GM21619 (cell line): ENCODE results near the gene PDLIM1.

Experiments
- ATAC-seq: cut with Tn5 transposase; IDR thresholded peaks from one replicate; pipeline ENCODE4 v1.9.1; 2021; ENCODE audit not compliant: unreplicated experiment

PDLIM1 gene

DNA sequence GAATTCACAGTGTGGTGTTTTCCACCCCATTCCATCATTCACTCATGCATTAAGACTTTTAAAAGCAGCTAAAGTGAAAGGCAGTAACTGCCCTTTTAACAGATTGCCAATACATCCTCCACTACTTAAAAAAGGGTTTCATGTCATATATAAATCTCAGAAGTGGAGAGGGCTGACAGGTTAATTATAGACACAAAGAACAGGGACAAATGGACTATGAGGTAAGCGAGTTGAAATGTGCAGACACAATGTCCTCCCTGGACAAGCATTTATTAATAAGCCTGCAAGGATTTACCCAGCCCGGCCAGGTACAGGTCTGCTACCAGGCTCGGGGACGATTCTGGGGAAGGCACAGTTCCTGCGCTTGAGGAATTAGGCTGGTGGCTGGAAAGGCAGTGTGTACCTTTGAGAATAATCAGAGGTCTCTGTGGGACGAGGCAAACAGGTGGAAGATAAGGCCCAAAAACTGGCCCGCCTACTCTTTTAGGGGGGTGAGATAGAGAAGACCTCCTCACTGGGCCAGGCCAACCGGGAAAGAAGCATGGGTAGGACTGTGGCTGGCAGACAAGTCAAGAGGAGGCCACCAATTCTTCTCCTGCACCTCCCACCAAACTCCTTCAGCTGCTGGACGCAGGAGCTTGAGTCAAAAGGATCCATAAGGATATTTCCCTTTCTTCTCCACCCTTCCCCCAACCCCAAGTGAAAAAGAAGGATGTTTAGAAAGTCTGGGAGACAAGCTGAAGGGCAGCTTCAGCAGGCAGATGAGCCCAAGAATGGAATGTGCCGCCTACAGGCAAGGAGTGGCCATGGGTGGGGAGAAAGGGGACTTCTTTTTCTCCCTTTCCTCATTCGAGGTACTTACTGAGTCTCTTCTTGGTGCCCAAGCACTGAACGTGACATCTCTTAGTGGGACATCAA, 1.5 kb downstream of the PDLIM1 start:
- no peak for ATAC-seq

DNA sequence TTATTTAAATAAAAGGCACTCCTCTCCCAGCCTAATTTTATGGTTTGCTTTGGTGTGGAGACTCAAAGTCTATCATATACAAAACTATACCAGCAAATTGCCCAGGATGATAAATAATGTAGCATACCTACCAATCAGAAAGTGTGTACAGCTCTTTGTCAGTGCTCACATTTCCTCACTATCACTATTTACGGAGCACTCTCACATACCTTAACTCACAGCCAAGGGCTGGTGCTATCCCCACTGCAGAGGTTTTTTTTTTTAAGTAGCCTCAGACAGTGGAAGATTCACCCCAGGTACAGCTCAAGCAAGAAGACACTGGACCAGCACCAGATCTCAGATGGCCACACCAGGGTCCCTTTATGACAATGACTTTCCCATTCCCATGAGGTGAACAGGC, 2.5 kb downstream of the PDLIM1 start:
- ATAC-seq = no peak

DNA sequence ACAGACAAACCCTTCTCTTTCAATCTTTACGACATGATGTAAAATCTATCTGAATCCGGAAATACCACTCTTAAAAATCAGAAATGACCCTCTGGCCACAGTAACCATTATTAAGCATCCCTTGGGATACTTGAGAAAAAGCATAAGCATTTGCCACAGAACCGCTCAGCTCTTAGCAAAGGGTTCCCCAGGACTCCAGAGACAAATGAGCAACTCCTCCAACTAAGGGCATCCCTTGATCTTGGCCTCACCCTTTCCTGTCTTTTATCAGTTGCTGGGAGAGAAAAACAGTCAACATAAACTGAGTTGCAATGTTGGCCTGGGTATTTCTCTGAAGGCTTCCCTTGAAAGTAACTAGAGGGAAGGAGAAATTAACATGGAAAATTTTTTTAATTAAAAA, 3.5 kb downstream of the PDLIM1 start:
- no peak for ATAC-seq

DNA sequence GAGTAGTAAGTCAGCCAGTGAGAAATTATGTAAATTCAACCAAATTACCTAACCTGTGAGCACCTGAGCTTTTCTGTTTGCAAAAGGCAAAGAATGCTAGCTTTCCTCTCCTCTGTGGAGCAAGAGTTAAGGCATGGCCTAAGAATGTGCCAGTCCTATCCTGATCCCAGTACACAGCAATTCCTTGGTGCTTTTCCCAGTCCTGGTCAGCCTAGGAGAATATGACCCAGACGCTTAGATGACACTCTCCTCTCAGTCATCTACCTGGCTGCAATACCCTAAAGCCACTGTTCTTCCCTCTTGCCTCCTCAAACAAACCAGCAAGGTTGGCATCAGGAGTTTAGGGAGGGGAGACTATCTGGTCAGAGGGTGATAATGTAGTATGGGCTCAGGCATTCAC, 4.1 kb downstream of the PDLIM1 start:
- no peak for ATAC-seq

DNA sequence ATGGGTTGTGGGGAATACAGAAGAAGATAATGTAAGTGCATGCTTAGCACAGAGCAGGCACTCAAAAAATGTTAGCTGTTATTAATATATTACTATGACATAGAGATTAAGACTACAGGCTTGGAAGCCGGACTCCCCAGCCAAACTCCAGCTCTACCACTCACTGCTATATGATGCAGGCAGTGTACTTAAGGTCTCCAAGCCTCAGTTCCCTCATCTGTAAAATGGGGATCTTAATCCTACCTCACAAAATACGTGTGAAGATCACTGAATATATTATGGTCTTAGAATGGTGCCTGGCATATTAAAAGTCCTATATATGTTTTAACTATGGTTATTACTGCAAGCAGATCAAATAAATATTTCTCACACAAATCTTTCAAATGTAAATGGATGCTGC, 5.2 kb downstream of the PDLIM1 start:
- no peak for ATAC-seq

DNA sequence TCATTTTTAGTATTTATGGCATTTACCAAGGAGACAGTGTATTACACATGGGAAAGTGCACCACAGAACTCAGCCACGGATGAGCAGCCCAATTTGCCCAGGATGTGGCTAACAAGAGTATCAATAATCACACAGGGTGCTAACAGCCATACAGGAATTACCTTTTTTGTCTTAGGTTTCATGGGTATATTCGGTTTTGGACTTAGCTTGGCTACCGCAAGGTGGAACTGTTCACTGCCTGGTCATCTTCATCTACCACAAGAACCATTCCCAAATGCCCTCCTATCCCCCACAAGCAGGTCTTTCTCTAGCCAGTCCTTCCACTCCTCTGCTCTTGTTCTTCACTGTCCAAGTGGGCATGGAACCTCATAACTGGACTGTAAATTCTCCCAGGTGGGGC, 6.0 kb downstream of the PDLIM1 start:
- no peak for ATAC-seq

DNA sequence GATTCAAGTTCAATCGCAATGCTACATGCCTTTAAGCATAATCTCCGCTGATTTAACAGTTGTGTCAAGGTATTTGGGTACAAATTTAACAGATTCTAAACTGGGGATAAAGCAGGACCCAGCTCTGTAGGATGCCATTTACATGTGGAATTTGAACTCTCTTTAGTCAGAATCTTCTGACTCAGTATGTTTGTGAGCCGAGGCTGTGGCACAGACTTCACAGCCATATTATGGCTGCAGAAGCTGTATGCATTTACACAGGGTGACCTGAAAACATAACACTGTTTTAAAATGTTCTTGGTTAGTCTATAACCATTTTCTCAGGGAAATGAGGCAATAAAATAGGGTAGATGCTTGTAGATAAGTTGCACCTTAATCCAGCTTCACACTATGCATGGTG, 8.7 kb downstream of the PDLIM1 start:
- no peak for ATAC-seq

DNA sequence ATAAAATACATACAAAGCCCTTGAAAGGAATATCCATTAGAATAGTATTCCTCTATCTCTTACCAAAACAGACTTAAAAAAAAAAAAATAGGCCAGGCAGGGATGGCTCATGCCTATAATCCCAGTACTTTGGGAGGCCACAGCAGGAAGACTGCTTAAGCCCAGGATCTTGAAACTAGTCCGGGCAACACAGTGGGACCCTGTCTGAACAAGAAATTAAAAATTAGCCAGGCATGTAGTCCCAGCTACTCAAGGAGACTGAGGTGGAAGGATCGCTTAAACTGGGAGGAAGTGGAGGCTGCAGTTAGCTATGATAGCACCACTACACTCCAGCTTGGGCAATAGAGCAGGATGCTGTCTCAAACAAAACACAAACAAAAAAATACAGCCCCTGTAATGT, 9.6 kb downstream of the PDLIM1 start:
- ATAC-seq = no peak

DNA sequence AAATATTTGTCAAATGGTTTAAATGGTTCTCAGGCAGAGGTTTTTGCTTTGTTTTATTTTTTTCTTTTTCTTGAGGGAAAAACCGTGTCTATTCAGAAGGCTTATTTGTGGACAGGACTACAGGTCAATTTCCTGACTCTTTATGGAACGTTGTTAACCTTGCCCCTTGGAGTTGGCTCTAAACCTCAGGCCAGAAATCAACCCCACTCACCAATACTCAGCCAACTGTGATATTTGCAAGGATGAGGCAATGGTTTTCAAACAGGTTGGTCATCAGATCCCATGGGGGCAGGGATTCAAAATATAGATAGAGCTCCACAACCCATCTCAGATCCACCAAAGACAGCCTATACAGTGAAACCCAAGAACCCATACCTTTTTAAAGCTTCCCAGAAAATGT, 10.2 kb downstream of the PDLIM1 start:
- no peak for ATAC-seq

DNA sequence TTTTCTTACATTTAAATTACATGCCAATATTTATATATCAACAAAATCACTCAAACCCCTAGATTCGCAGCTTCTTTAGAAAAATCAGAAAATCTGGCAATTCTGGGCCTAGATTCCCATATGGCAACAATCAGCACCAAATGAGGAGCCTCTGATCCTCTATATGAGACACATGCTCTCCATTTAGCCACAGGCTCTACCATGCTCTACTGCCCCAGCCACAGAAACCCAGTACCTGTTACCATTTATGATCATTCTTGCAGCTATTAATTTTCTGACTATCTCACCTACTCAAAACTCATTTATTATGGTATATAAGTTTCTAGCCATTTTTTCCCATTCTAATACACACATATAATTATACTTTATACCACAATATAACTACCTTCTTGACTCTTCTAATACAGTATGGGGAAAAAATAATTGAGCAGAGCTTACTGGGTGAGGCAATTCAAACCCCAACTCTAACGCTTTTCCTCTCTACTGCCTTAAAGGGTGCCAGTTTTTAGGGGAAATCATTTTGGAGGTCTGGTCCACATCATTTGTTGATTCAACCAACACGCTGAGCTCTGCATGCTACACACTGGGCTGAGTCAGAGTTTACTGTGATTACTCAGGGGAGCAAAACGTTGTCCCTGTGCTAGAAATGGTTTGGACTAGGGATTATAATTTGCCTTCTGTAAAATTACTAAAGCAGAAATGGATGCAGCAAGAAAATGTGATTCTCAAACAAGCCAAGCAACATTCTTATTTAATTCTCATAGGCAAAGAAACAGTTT, 11.6 kb downstream of the PDLIM1 start:
- ATAC-seq = no peak

DNA sequence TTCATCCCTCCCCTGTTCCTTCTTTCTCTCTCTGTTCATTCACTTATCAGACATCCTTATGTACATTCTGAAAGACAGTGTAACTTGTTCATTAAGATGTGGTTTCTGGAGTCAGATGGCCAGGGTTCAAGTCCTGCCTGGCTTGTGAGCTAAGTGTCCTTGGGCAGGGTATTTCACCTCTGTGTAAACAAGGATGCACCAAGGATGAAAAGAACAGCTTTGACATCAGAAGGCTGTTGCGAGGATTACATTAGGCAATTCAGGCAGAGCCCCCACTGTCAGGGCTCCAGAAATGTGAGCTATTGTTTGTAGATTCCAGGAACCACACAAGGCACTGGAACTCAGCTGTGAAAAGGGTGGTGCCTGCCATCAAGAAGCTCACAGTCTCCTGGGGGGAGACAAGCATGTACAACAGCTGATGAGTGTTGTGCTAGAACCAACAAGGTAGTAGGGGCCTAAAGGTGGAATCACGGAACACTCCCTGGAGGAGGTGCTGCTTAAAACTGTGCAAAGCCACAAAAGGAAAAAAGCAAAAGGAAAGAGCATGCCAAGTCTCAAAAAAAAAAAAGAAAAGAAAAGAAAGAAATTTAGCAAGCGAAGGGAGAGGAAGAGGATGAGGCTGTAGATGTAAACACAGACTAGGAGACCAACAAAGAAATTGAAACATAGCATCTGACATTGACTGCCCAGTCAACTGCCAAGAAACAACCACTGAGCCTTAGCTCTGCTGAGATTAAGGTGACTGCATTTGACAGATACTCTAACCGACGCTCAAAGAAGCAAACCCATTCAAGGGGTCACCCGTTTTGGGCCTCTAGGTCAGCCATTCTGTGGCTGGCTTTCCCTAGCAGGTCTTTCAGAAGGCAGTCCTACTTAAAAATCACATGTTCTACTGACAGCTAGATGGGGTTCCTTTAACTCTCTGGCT, 12.5 kb downstream of the PDLIM1 start:
- no peak for ATAC-seq

DNA sequence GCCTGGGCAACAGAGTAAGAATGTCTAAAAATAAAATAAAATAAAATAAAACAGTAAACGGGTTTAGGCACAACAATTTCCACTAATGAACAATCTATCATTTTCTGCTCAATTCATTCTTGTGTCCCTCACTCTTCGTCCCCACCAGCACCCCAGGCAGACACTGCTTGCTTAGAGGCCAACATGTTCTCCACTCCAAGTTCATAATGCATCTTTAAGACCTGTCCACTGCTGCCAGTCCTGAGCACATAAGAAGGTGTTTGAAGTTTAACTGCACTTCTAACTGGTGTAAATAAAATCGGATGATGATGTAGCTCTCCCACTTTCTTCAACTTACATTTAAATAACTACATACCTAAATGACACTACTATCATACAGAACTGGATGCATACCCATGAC, 13.2 kb downstream of the PDLIM1 start:
- no peak for ATAC-seq

DNA sequence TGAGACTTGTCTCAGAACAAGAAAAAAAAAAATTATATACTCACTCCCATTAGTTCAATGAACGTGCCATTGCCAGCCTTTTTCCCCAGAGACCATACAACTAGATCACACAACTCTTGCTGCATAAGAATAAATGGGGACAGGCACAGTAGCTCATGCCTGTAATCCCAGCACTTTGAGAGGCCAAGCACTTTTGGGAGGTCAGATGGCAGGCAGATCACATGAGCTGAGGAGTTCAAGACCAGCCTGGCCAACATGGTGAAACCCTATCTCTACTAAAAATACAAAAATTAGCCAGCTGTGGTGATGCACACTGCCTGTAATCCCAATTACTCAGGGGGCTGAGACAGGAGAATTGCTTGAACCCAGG, 13.6 kb downstream of the PDLIM1 start:
- ATAC-seq = no peak

DNA sequence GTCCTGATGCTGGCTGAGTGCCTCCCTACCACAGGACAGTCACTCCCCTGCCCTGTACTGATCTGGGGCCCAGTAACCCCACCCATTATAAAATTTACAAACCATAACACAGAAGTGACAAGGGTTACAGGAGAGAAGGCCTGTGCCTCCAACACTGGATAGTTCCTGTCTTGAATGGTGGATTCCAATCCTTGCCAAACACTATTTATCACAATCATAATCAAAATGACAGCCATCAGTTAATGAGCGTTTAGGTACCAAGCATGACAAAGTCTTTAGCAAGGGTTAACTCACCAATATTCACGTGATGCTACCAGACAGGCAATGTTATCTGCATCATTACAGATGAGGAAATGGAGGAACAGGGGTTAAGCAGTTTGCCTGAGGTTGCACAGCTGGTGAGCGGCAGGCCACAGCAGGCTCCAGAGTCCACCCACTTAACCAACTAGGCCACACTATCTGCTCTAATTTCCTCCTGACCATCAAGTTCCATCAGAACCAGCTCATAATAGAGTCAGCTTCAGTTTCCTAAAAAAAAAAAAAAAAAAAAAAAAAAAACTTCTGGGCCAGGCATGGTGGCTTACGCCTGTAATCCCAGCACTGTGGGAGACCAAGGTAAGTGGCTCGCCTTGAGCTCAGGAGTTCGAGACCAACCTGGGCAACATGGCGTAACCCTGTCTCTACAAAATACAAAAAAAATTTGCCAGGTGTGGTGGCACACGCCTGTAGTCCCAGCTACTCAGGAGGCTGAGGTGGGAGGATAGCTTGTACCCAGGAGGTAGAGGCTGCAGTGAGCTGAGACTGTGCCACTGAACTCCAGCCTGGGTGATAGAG, 14.2 kb downstream of the PDLIM1 start:
- no peak for ATAC-seq

DNA sequence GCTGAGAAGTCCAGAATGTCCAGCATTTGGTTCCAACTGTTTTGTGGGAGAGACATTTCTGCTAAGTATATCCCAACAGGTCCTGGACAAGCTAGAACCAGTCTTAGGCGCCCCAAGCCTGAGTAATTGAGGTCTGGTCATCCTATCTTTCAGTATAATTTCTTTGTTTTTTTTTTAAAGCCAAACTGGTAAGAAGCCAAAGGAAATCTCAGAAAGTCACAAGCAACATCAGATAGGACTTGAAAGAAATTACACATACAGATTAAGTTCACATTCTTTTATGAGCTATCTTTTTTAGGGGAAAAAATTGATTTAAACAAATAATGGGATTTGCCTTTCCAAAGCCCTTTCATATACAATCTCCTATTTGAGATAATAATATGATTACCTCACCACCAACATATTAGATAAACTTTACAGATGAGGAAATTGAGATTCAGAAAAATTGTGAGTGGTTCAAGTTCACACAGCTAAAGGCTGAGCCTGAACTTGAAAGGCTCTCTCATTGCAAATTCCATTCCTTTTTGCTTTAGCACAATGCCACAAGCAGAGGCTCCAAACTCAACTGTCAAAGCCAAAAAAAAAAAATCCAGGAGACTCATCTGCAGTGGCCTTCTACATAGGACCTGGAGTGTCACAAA, 15.0 kb downstream of the PDLIM1 start:
- no peak for ATAC-seq

DNA sequence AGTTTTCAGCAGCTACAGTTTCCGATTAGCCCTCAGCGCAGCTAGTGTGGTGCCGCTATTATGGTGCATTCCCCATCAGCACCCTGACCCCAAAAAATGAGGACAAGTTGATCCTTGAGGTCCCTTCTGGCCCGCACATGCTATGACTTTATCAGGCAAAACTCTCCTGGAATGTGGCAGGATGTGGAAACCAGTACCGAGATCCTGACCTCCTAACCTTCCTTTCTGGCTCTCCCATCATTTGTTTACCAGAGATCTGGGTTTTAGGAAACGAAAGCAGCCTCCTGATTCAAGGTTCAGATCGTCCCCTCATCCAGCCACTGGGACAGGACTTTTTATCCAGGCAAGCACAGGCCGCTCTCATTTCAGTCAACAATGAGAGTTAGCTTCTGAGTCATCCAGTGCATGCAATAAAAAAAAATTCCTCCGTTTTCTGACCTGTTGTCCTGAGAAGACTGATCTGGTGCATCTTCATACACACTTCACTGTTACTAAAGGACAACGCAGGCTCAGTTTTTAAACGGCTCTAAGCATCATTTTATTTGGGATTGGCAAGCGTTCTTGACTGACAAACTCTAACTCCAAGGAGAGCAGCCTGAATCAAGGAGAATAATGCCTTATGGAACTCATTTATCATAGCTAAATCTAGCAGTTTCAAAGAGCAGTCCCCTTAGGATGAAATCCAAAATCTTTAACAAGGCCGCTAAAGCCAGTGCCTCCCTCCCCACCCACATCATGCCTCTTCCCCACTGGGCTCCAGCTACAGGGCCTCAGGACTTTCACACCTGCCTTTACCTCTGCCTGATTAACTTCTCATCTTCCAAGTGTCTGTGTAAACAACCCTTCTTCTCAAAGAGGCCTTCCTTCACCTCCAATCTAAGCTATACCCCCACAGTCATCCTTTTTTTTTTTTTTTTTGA, 17.1 kb downstream of the PDLIM1 start:
- no peak for ATAC-seq

DNA sequence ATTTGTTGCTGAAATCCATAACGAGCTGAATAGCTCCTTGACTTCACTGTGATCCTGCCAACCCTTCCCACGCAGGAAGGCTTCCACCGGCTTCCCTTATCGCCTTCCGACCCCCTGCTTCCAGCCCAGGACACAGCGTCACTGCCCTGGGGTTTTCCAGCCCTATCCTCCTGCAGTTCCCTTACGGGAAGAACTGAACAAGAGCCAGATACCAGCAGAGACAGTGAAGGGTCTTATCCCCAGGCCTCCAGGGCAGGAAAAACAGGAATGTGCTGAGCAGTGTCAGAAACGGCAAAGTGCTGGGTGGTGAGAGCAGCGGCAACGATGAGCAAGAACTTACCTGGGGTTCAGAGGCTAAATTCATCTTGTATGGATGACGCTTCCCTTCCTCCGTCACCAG, 22.4 kb downstream of the PDLIM1 start:
- ATAC-seq = no peak

DNA sequence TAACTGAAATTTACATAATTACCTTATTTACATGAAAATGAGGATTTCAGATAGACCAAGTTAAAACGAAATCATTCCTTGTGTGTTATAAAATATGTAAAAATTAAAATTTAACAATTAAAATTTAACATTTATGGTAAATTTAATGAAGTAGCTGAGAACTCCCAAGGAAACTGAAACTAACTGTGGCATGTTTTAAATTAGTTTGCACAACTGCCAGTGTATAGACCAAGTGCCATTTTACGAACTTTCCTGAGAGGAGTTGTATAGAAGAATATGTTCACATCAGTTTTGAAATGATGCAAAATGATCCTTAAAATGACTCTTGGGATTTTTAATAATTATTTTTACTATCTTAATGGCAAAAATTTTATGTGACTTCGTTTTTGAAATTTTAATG, 23.6 kb downstream of the PDLIM1 start:
- ATAC-seq = no peak

DNA sequence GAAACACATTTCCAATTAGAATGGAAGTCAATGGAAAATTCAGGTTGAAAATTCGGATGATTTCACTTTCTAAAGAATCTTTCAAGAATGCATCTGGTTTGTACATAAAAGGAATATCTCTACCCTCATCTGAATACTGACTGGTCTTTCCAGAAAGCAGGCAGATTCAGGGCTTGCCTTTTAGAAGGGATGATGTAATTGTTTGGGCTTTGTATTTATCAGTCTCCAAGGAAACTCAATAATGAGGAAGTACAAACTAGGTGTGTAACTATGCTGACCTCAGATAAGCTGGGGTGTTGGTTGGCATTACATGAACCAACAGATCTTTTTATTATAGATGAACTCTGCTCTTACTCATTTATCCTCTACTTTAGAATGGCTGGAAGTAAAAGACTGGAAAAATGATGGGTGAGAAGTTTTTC, 24.1 kb downstream of the PDLIM1 start:
- ATAC-seq = peak; percentile 85
